H1 (cell line): ENCODE results near the gene DEFB123. TPM values are rescaled to one million over a fixed set of nuclear protein-coding genes. Genes with fewer than 3 reads are reported as not detected.

Experiments
- EZH2 ChIP-seq: fragments of 200-600 bp; sonication (generic); IDR thresholded peaks from 2 replicates; pipeline ENCODE4 v1.7.1; 2012; ENCODE audit warnings: low read depth, mild to moderate bottlenecking, moderate library complexity, low read length, inconsistent platforms; ENCODE audit not compliant: severe bottlenecking
- polyA plus RNA-seq, 7 experiments: library from polyadenylated mRNA; depleted of rRNA in 3 of 7; stranded (reverse) in 5 of 7; unstranded in 2 of 7; fragments of >200 nt in 5 of 7; fragments of 200-250 nt in 2 of 7; gene quantifications; 1 replicate in 5 of 7; 2 replicates in 1 of 7; 4 replicates in 1 of 7; pipeline versions ENCODE4 v1.2.1 to v1.2.3, GENCODE V29; 2011 to 2013; ENCODE audit warnings: missing spikeins in 2 of 7, mixed read lengths in 2 of 7
- total RNA-seq: library from RNA; stranded (reverse); fragmentation: NEBNext Ultra II Directional; extraction: Animal tissue kit (Norgen Biotek cat#: 25700); gene quantifications from 2 replicates; pipeline ENCODE4 v1.2.1, GENCODE V29; 2021
- TF ChIP-seq, protein P1 (sequence below): fragments of 300-600 bp; sonication (generic); IDR thresholded peaks from 2 replicates; pipeline ENCODE4 v1.7.1; 2012; ENCODE audit warnings: low read length, moderate library complexity, mild to moderate bottlenecking, inconsistent platforms; ENCODE audit not compliant: insufficient replicate concordance

The DEFB123 gene
- total and polyA plus RNA-seq, 2 of the 8 experiments (the other 6 are each of a cell fraction or from before 2014, with no cell fraction given), result not detected

DNA sequence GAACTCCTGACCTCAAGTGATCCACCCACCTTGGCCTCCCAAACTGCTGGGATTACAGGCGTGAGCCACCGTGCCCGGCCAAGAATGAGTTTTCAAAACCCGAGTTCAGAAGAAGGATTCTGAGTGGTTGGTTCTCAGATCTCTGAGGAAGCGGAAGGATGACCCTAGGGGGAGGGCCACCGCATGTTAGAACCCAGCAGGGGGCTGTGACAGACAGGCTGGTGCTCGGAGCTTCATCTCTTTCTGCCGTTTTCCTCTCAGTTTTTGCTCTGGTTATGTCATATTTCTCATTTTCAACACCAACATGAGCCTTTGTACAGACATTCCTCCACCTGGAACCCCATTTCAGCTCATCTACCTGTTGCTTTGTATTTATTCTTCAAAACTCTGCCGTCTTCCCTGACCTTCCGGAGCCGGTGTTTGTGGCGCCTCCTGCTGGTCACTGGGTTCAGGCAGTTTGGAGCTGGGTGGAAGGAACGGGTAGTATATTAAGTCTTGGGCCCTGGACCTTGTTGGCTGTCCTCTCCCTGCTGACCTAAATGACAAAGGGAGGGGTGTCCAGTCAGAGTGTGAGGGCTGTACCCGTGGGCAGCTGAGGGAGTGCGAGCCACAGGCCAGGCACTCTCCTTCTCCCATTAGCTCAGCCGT is at the start of gene DEFB123 (continued):
- TF ChIP-seq, protein P1, sequence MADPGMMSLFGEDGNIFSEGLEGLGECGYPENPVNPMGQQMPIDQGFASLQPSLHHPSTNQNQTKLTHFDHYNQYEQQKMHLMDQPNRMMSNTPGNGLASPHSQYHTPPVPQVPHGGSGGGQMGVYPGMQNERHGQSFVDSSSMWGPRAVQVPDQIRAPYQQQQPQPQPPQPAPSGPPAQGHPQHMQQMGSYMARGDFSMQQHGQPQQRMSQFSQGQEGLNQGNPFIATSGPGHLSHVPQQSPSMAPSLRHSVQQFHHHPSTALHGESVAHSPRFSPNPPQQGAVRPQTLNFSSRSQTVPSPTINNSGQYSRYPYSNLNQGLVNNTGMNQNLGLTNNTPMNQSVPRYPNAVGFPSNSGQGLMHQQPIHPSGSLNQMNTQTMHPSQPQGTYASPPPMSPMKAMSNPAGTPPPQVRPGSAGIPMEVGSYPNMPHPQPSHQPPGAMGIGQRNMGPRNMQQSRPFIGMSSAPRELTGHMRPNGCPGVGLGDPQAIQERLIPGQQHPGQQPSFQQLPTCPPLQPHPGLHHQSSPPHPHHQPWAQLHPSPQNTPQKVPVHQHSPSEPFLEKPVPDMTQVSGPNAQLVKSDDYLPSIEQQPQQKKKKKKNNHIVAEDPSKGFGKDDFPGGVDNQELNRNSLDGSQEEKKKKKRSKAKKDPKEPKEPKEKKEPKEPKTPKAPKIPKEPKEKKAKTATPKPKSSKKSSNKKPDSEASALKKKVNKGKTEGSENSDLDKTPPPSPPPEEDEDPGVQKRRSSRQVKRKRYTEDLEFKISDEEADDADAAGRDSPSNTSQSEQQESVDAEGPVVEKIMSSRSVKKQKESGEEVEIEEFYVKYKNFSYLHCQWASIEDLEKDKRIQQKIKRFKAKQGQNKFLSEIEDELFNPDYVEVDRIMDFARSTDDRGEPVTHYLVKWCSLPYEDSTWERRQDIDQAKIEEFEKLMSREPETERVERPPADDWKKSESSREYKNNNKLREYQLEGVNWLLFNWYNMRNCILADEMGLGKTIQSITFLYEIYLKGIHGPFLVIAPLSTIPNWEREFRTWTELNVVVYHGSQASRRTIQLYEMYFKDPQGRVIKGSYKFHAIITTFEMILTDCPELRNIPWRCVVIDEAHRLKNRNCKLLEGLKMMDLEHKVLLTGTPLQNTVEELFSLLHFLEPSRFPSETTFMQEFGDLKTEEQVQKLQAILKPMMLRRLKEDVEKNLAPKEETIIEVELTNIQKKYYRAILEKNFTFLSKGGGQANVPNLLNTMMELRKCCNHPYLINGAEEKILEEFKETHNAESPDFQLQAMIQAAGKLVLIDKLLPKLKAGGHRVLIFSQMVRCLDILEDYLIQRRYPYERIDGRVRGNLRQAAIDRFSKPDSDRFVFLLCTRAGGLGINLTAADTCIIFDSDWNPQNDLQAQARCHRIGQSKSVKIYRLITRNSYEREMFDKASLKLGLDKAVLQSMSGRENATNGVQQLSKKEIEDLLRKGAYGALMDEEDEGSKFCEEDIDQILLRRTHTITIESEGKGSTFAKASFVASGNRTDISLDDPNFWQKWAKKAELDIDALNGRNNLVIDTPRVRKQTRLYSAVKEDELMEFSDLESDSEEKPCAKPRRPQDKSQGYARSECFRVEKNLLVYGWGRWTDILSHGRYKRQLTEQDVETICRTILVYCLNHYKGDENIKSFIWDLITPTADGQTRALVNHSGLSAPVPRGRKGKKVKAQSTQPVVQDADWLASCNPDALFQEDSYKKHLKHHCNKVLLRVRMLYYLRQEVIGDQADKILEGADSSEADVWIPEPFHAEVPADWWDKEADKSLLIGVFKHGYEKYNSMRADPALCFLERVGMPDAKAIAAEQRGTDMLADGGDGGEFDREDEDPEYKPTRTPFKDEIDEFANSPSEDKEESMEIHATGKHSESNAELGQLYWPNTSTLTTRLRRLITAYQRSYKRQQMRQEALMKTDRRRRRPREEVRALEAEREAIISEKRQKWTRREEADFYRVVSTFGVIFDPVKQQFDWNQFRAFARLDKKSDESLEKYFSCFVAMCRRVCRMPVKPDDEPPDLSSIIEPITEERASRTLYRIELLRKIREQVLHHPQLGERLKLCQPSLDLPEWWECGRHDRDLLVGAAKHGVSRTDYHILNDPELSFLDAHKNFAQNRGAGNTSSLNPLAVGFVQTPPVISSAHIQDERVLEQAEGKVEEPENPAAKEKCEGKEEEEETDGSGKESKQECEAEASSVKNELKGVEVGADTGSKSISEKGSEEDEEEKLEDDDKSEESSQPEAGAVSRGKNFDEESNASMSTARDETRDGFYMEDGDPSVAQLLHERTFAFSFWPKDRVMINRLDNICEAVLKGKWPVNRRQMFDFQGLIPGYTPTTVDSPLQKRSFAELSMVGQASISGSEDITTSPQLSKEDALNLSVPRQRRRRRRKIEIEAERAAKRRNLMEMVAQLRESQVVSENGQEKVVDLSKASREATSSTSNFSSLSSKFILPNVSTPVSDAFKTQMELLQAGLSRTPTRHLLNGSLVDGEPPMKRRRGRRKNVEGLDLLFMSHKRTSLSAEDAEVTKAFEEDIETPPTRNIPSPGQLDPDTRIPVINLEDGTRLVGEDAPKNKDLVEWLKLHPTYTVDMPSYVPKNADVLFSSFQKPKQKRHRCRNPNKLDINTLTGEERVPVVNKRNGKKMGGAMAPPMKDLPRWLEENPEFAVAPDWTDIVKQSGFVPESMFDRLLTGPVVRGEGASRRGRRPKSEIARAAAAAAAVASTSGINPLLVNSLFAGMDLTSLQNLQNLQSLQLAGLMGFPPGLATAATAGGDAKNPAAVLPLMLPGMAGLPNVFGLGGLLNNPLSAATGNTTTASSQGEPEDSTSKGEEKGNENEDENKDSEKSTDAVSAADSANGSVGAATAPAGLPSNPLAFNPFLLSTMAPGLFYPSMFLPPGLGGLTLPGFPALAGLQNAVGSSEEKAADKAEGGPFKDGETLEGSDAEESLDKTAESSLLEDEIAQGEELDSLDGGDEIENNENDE, result no peak
- TF ChIP-seq EZH2, result no peak
- TF ChIP-seq, all 59 proteins: peak for 1
